H1 (cell line): ENCODE results near the gene MYNN. TPM values are rescaled to one million over a fixed set of nuclear protein-coding genes. Genes with fewer than 3 reads are reported as not detected.

Experiments
- CTCF ChIA-PET: fragments of 300-600 bp; sonication (Branson Sonifier 250); formaldehyde crosslinking; loops from one replicate; lab custom pipeline; 2021; ENCODE audit not compliant: partially characterized antibody; lab: Charles Lee
- POLR2A ChIA-PET: fragments of 300-600 bp; sonication (Branson Sonifier 250); formaldehyde crosslinking; loops from one replicate; lab custom pipeline; 2021; ENCODE audit warnings: inconsistent platforms; ENCODE audit not compliant: partially characterized antibody; lab: Charles Lee
- DNase-seq, 2 experiments: peaks; one replicate each; pipeline versions ENCODE4 v3.0.0 to v3.0.0-alpha.2; 2010 to 2022; ENCODE audit warnings: low spot score in 2 of 2, low read depth in 1 of 2, mixed read lengths in 1 of 2
- FAIRE-seq: peaks from 2 replicates; lab custom pipeline; 2011; peaks lifted over from hg19 to GRCh38; lab: Jason Lieb, UNC
- H2AFZ ChIP-seq: 2 replicates; pipeline ENCODE4 v1.8.1; 2012; ENCODE audit warnings: low read length, inconsistent platforms
- H2AK5ac ChIP-seq: 2 replicates; pipeline ENCODE4 v1.6.1; 2013; ENCODE audit warnings: low read depth, low read length
- H2BK120ac ChIP-seq: replicated peaks from 2 replicates; pipeline ENCODE3; 2013; ENCODE audit warnings: low read depth, low read length, inconsistent platforms
- H2BK12ac ChIP-seq: 2 replicates; pipeline ENCODE4 v1.6.1; 2013; ENCODE audit warnings: low read depth, low read length
- H2BK15ac ChIP-seq: 2 replicates; pipeline ENCODE4 v1.6.1; 2013; ENCODE audit warnings: low read length
- H2BK20ac ChIP-seq: 2 replicates; pipeline ENCODE4 v1.6.1; 2013; ENCODE audit warnings: low read length
- H2BK5ac ChIP-seq: 2 replicates; pipeline ENCODE4 v1.6.1; 2013; ENCODE audit warnings: low read depth, low read length
- H3K14ac ChIP-seq: 2 replicates; pipeline ENCODE4 v1.6.1; 2013; ENCODE audit warnings: inconsistent platforms; ENCODE audit not compliant: insufficient read length
- H3K18ac ChIP-seq: 2 replicates; pipeline ENCODE4 v1.6.1; 2013; ENCODE audit warnings: low read length; ENCODE audit errors: extremely low read depth
- H3K23ac ChIP-seq: 2 replicates; pipeline ENCODE4 v1.6.1; 2013; ENCODE audit warnings: inconsistent platforms; ENCODE audit not compliant: insufficient read length
- H3K23me2 ChIP-seq: 2 replicates; pipeline ENCODE4 v1.6.1; 2013; ENCODE audit warnings: low read depth, low read length
- H3K27ac ChIP-seq: 2 replicates; pipeline ENCODE4 v1.6.1; 2011; ENCODE audit warnings: low read depth, low read length, inconsistent platforms
- H3K27me3 ChIP-seq, 4 experiments: replicated peaks in 1 of 4; 1 replicate in 1 of 4; 2 replicates in 3 of 4; pipeline versions ENCODE4 v1.6.1 to v1.8.1; 2011 to 2013; ENCODE audit warnings: low read length in 3 of 4, mild to moderate bottlenecking in 3 of 4, inconsistent platforms in 2 of 4, mixed read lengths in 2 of 4, moderate library complexity in 1 of 4; ENCODE audit not compliant: control insufficient read depth in 3 of 4, insufficient read depth in 3 of 4; ENCODE audit errors: extremely low read depth in 1 of 4
- H3K36me3 ChIP-seq, 4 experiments: 2 replicates each; pipeline versions ENCODE4 v1.6.1 to v1.8.1; 2011 to 2013; ENCODE audit warnings: mild to moderate bottlenecking in 4 of 4, low read length in 3 of 4, moderate library complexity in 2 of 4, control low read depth in 1 of 4, inconsistent platforms in 1 of 4; ENCODE audit not compliant: insufficient read depth in 4 of 4, control insufficient read depth in 2 of 4
- H3K4ac ChIP-seq: replicated peaks from 2 replicates; pipeline ENCODE3; 2013; ENCODE audit warnings: low read length, low read depth, mixed read lengths, inconsistent platforms; ENCODE audit not compliant: insufficient read length
- H3K4me1 ChIP-seq, 4 experiments: replicated peaks in 1 of 4; 1 replicate in 1 of 4; 2 replicates in 3 of 4; pipeline versions ENCODE4 v1.6.1 to v1.8.1; 2011 to 2013; ENCODE audit warnings: low read length in 3 of 4, inconsistent platforms in 2 of 4, mixed read lengths in 1 of 4; ENCODE audit not compliant: insufficient read depth in 4 of 4, control insufficient read depth in 3 of 4
- H3K4me2 ChIP-seq, 2 experiments: 2 replicates each; pipeline versions ENCODE4 v1.6.1 to v1.8.1; 2011 to 2013; ENCODE audit warnings: low read depth in 2 of 2, low read length in 2 of 2, control low read depth in 1 of 2, inconsistent platforms in 1 of 2, mild to moderate bottlenecking in 1 of 2; ENCODE audit not compliant: insufficient read depth in 1 of 2
- H3K4me3 ChIP-seq, 4 experiments: fragments of 200-600, 300-600 bp in 1 of 4; sonication (generic), shearing (Covaris generic), sonication (Bioruptor Twin) in 1 of 4; 2 replicates each; pipeline versions ENCODE4 v1.5.1 to v1.8.1; 2011 to 2016; ENCODE audit warnings: low read length in 4 of 4, low read depth in 3 of 4, control low read depth in 2 of 4, inconsistent platforms in 2 of 4, mild to moderate bottlenecking in 2 of 4, mixed read lengths in 1 of 4, moderate library complexity in 1 of 4; ENCODE audit not compliant: insufficient read depth in 2 of 4; ENCODE audit errors: extremely low read depth in 1 of 4
- H3K56ac ChIP-seq: replicated peaks from 2 replicates; pipeline ENCODE3; 2013; ENCODE audit warnings: low read depth, mild to moderate bottlenecking, mixed read lengths, low read length, inconsistent platforms; ENCODE audit not compliant: insufficient read length
- H3K79me1 ChIP-seq: 2 replicates; pipeline ENCODE4 v1.6.1; 2013; ENCODE audit warnings: low read depth, low read length, control low read depth
- H3K79me2 ChIP-seq, 2 experiments: 2 replicates each; pipeline versions ENCODE4 v1.6.1 to v1.8.1; 2012 to 2013; ENCODE audit warnings: low read length in 2 of 2, mild to moderate bottlenecking in 2 of 2, inconsistent platforms in 1 of 2; ENCODE audit not compliant: insufficient read depth in 2 of 2, control insufficient read depth in 1 of 2
- H3K9ac ChIP-seq, 4 experiments: replicated peaks in 1 of 4; 1 replicate in 1 of 4; 2 replicates in 3 of 4; pipeline versions ENCODE4 v1.6.1 to v1.8.1; 2011 to 2013; ENCODE audit warnings: low read depth in 3 of 4, low read length in 3 of 4, control low read depth in 2 of 4, mild to moderate bottlenecking in 2 of 4, moderate library complexity in 2 of 4, inconsistent platforms in 1 of 4; ENCODE audit errors: extremely low read depth in 1 of 4
- H3K9me3 ChIP-seq, 2 experiments: 2 replicates each; pipeline versions ENCODE4 v1.6.1 to v1.8.1; 2012 to 2013; ENCODE audit warnings: mild to moderate bottlenecking in 2 of 2, moderate library complexity in 2 of 2, control low read depth in 1 of 2, inconsistent platforms in 1 of 2, low read depth in 1 of 2, low read length in 1 of 2, mixed read lengths in 1 of 2; ENCODE audit not compliant: insufficient read depth in 2 of 2
- H4K20me1 ChIP-seq, 2 experiments: replicated peaks in 1 of 2; 2 replicates each; pipeline versions ENCODE3 to v1.8.1; 2011 to 2013; ENCODE audit warnings: inconsistent platforms in 2 of 2, low read length in 2 of 2, mild to moderate bottlenecking in 1 of 2; ENCODE audit not compliant: insufficient read depth in 2 of 2, control insufficient read depth in 1 of 2
- H4K5ac ChIP-seq: 2 replicates; pipeline ENCODE4 v1.6.1; 2013; ENCODE audit warnings: low read length, low read depth, mixed read lengths, inconsistent platforms; ENCODE audit not compliant: insufficient read length
- H4K8ac ChIP-seq: 2 replicates; pipeline ENCODE4 v1.8.0; 2013; ENCODE audit warnings: mild to moderate bottlenecking, moderate library complexity, low read length, inconsistent platforms; ENCODE audit not compliant: insufficient read depth; ENCODE audit errors: extremely low read depth
- H4K91ac ChIP-seq: replicated peaks from 2 replicates; pipeline ENCODE3; 2013; ENCODE audit warnings: low read length, mixed read lengths, inconsistent platforms; ENCODE audit not compliant: insufficient read length
- BRCA1 ChIP-seq: IDR thresholded peaks from 2 replicates; pipeline ENCODE4 v1.6.1; 2012; ENCODE audit warnings: low read depth, low read length, improper control_type of control experiment
- TEAD4 ChIP-seq: IDR thresholded peaks from 2 replicates; pipeline ENCODE4 v1.6.1; 2012; ENCODE audit warnings: low read depth, low read length, inconsistent platforms, mixed read lengths
- WGBS, 2 experiments: shearing (Covaris generic) in 1 of 2; methylation state at CpG; one replicate each; pipeline versions ENCODE4 v1.1.6 to v1.1.7; 2013 to 2015; ENCODE audit warnings: low lambda C conversion rate in 2 of 2, mixed read lengths in 2 of 2, inconsistent platforms in 1 of 2, low coverage in 1 of 2, missing lambda C conversion rate in 1 of 2; ENCODE audit not compliant: insufficient replicate concordance in 2 of 2, insufficient coverage in 1 of 2, insufficient read length in 1 of 2; ENCODE audit errors: extremely low coverage in 1 of 2, missing lambda C conversion rate in 1 of 2; 5-methylcytosine and 5-hydroxymethylcytosine counted together
- polyA plus RNA-seq, 7 experiments: library from polyadenylated mRNA; depleted of rRNA in 3 of 7; stranded (reverse) in 5 of 7; unstranded in 2 of 7; fragments of >200 nt in 5 of 7; fragments of 200-250 nt in 2 of 7; gene quantifications; 1 replicate in 5 of 7; 2 replicates in 1 of 7; 4 replicates in 1 of 7; pipeline versions ENCODE4 v1.2.1 to v1.2.3, GENCODE V29; 2011 to 2013; ENCODE audit warnings: missing spikeins in 2 of 7, mixed read lengths in 2 of 7
- total RNA-seq: library from RNA; stranded (reverse); fragmentation: NEBNext Ultra II Directional; extraction: Animal tissue kit (Norgen Biotek cat#: 25700); gene quantifications from 2 replicates; pipeline ENCODE4 v1.2.1, GENCODE V29; 2021

MYNN gene
- total and polyA plus RNA-seq, 2 of the 8 experiments (the other 6 are each of a cell fraction or from before 2014, with no cell fraction given) = 7.3 to 15.2 TPM

- Histone ChIP-seq H2AFZ (peak overlapping the region; percentile 97; the same call in 1 of the 2 replicates), H3K27ac (no peak overlapping the region), H3K23ac (no peak overlapping the region), H3K23me2 (no peaks in the 10 kb centered on the region), H3K79me2 (no peaks in the 10 kb centered on the region), H4K20me1 (no peaks in the 10 kb centered on the region), H3K79me1 (no peaks in the 10 kb centered on the region), H3K4me2 (no peak overlapping the region), H2BK12ac (no peak overlapping the region), H3K18ac (no peak overlapping the region), H3K9ac (no peak overlapping the region), H3K56ac (no peak overlapping the region), H3K4me3 (no peak overlapping the region), H2BK20ac (no peak overlapping the region), H2BK5ac (0 out of 2 replicates have a peak overlapping the region, but pooled peaks have one; percentile 12), H3K36me3 (no peaks in the 10 kb centered on the region), H3K14ac (no peak overlapping the region), H4K91ac (no peak overlapping the region), H4K5ac (no peak overlapping the region), H2AK5ac (no peak overlapping the region), H3K4me1 (no peaks in the 10 kb centered on the region), H4K8ac (no peak overlapping the region), H2BK15ac (no peak overlapping the region), H2BK120ac (no peak overlapping the region), H3K9me3 (no peaks in the 10 kb centered on the region), H3K27me3 (no peaks in the 10 kb centered on the region), H3K4ac (no peak overlapping the region)
- no peak for FAIRE-seq
- ChIA-PET CTCF (no interaction called here), POLR2A (no interaction called here)
- WGBS, 2 experiments = 83% methylated on average over 3 of the region's 3 CpGs; no CpG with 5 or more reads in 1 of the 2 experiments
- no peak for DNase-seq
- TF ChIP-seq BRCA1 (no peak), TEAD4 (no peak)
These were observed 63.7 kb downstream of the MYNN start for GRCh38 chr3:169836942-169837275.
